ENCODE measurements around the gene LAMA3.

The LAMA3 gene

GRCh38 chr18:23897291-23897690, 208.0 kb downstream of the LAMA3 start:
- Mint-ChIP-seq H3K36me3 (ENCODE audit: low read depth) (no peaks in the 10 kb centered on the region), H3K4me3 (no peak overlapping the region), H3K27ac (no peak overlapping the region), H3K9me3 (no peaks in the 10 kb centered on the region), H3K27me3 (peaks cover 3% of the 10 kb centered on the region), H3K4me1 (ENCODE audit: low read depth) (peaks cover 9% of the 10 kb centered on the region)
- intact Hi-C loops (cut with micrococcal nuclease), result no loop called here

- Mint-ChIP-seq H3K9me3 (no peaks in the 10 kb centered on the region), H3K36me3 (ENCODE audit: low read depth) (no peaks in the 10 kb centered on the region), H3K4me1 (ENCODE audit: low read depth) (peaks cover 9% of the 10 kb centered on the region), H3K4me3 (no peak overlapping the region), H3K27me3 (peaks cover 3% of the 10 kb centered on the region), H3K27ac (no peak overlapping the region)
- intact Hi-C loops (cut with micrococcal nuclease), result no loop called here
These were observed 208.5 kb downstream of the LAMA3 start for GRCh38 chr18:23897733-23898132.

GRCh38 chr18:23900994-23901393, 211.7 kb downstream of the LAMA3 start:
- intact Hi-C loops (cut with micrococcal nuclease), result no loop called here
- no peaks in the 10 kb centered on the region for H3K36me3 Mint-ChIP-seq (ENCODE audit: low read depth)
- peaks cover 3% of the 10 kb centered on the region for H3K27me3 Mint-ChIP-seq
- H3K4me3 Mint-ChIP-seq, result no peak overlapping the region
- H3K27ac Mint-ChIP-seq, result no peak overlapping the region
- H3K9me3 Mint-ChIP-seq, result no peaks in the 10 kb centered on the region
- peaks cover 9% of the 10 kb centered on the region for H3K4me1 Mint-ChIP-seq (ENCODE audit: low read depth)

- Mint-ChIP-seq H3K36me3 (ENCODE audit: low read depth) (no peaks in the 10 kb centered on the region), H3K4me3 (no peak overlapping the region), H3K27me3 (peaks cover 3% of the 10 kb centered on the region), H3K4me1 (ENCODE audit: low read depth) (no peaks in the 10 kb centered on the region), H3K27ac (no peak overlapping the region), H3K9me3 (no peaks in the 10 kb centered on the region)
- intact Hi-C loops (cut with micrococcal nuclease), result no loop called here
These were observed 213.1 kb downstream of the LAMA3 start for GRCh38 chr18:23902396-23902795.

GRCh38 chr18:23903971-23904370, 214.7 kb downstream of the LAMA3 start:
- Mint-ChIP-seq H3K27ac (no peak overlapping the region), H3K4me1 (ENCODE audit: low read depth) (no peaks in the 10 kb centered on the region), H3K36me3 (ENCODE audit: low read depth) (no peaks in the 10 kb centered on the region), H3K27me3 (peaks cover 3% of the 10 kb centered on the region), H3K9me3 (no peaks in the 10 kb centered on the region), H3K4me3 (no peak overlapping the region)
- intact Hi-C loops (cut with micrococcal nuclease), result no loop called here

- H3K9me3 Mint-ChIP-seq, result no peaks in the 10 kb centered on the region
- no peak overlapping the region for H3K27ac Mint-ChIP-seq
- no peaks in the 10 kb centered on the region for H3K27me3 Mint-ChIP-seq
- intact Hi-C loops (cut with micrococcal nuclease), result no loop called here
- no peaks in the 10 kb centered on the region for H3K4me1 Mint-ChIP-seq (ENCODE audit: low read depth)
- no peaks in the 10 kb centered on the region for H3K36me3 Mint-ChIP-seq (ENCODE audit: low read depth)
- H3K4me3 Mint-ChIP-seq, result no peak overlapping the region
These were observed 217.4 kb downstream of the LAMA3 start for GRCh38 chr18:23906658-23907057.

GRCh38 chr18:23908827-23909226, 219.6 kb downstream of the LAMA3 start:
- intact Hi-C loops (cut with micrococcal nuclease), result no loop called here
- Mint-ChIP-seq H3K4me3 (no peak overlapping the region), H3K27me3 (no peaks in the 10 kb centered on the region), H3K9me3 (no peaks in the 10 kb centered on the region), H3K4me1 (ENCODE audit: low read depth) (no peaks in the 10 kb centered on the region), H3K27ac (no peak overlapping the region), H3K36me3 (ENCODE audit: low read depth) (no peaks in the 10 kb centered on the region)

GRCh38 chr18:23910032-23910431, 220.8 kb downstream of the LAMA3 start:
- Mint-ChIP-seq H3K36me3 (ENCODE audit: low read depth) (no peaks in the 10 kb centered on the region), H3K27me3 (no peaks in the 10 kb centered on the region), H3K27ac (no peak overlapping the region), H3K9me3 (no peaks in the 10 kb centered on the region), H3K4me1 (ENCODE audit: low read depth) (no peaks in the 10 kb centered on the region), H3K4me3 (no peak overlapping the region)
- intact Hi-C loops (cut with micrococcal nuclease), result no loop called here

GRCh38 chr18:23912356-23912755, 223.1 kb downstream of the LAMA3 start:
- Mint-ChIP-seq H3K9me3 (no peaks in the 10 kb centered on the region), H3K27me3 (no peaks in the 10 kb centered on the region), H3K4me3 (no peak overlapping the region), H3K4me1 (ENCODE audit: low read depth) (no peaks in the 10 kb centered on the region), H3K36me3 (ENCODE audit: low read depth) (no peaks in the 10 kb centered on the region), H3K27ac (no peak overlapping the region)
- intact Hi-C loops (cut with micrococcal nuclease), result no loop called here

- intact Hi-C loops (cut with micrococcal nuclease), result loop anchor here (5.0 kb wide), 1 partner anchor 419 kb away; no protein-coding TSS in a partner anchor
- peaks cover 9% of the 10 kb centered on the region for H3K27me3 Mint-ChIP-seq
- H3K27ac Mint-ChIP-seq, result no peak overlapping the region
- H3K4me3 Mint-ChIP-seq, result no peak overlapping the region
- no peaks in the 10 kb centered on the region for H3K4me1 Mint-ChIP-seq (ENCODE audit: low read depth)
- no peaks in the 10 kb centered on the region for H3K9me3 Mint-ChIP-seq
- H3K36me3 Mint-ChIP-seq (ENCODE audit: low read depth), result no peaks in the 10 kb centered on the region
These were observed 227.1 kb downstream of the LAMA3 start for GRCh38 chr18:23916338-23916737.

- H3K4me3 Mint-ChIP-seq, result no peak overlapping the region
- no peak overlapping the region for H3K27ac Mint-ChIP-seq
- no peaks in the 10 kb centered on the region for H3K4me1 Mint-ChIP-seq (ENCODE audit: low read depth)
- intact Hi-C loops (cut with micrococcal nuclease), result loop anchor here (2.0 to 5.0 kb wide), 2 partner anchors 296 to 421 kb away; no protein-coding TSS in a partner anchor
- no peaks in the 10 kb centered on the region for H3K36me3 Mint-ChIP-seq (ENCODE audit: low read depth)
- peaks cover 9% of the 10 kb centered on the region for H3K27me3 Mint-ChIP-seq
- H3K9me3 Mint-ChIP-seq, result no peaks in the 10 kb centered on the region
These were observed 229.3 kb downstream of the LAMA3 start for GRCh38 chr18:23918395-23919032.

- Mint-ChIP-seq H3K27me3 (peaks cover 9% of the 10 kb centered on the region), H3K4me1 (ENCODE audit: low read depth) (no peaks in the 10 kb centered on the region), H3K36me3 (ENCODE audit: low read depth) (no peaks in the 10 kb centered on the region), H3K27ac (no peak overlapping the region), H3K9me3 (no peaks in the 10 kb centered on the region), H3K4me3 (no peak overlapping the region)
- intact Hi-C loops (cut with micrococcal nuclease), result no loop called here
These were observed 230.8 kb downstream of the LAMA3 start for GRCh38 chr18:23920054-23920453.

- Mint-ChIP-seq H3K9me3 (no peaks in the 10 kb centered on the region), H3K4me1 (ENCODE audit: low read depth) (no peaks in the 10 kb centered on the region), H3K36me3 (ENCODE audit: low read depth) (no peaks in the 10 kb centered on the region), H3K27me3 (peaks cover 9% of the 10 kb centered on the region), H3K27ac (no peak overlapping the region), H3K4me3 (no peak overlapping the region)
- intact Hi-C loops (cut with micrococcal nuclease), result no loop called here
These were observed 232.5 kb downstream of the LAMA3 start for GRCh38 chr18:23921716-23922285.

- no peak overlapping the region for H3K4me3 Mint-ChIP-seq
- no peaks in the 10 kb centered on the region for H3K36me3 Mint-ChIP-seq (ENCODE audit: low read depth)
- no peak overlapping the region for H3K27ac Mint-ChIP-seq
- no peaks in the 10 kb centered on the region for H3K4me1 Mint-ChIP-seq (ENCODE audit: low read depth)
- no peaks in the 10 kb centered on the region for H3K9me3 Mint-ChIP-seq
- intact Hi-C loops (cut with micrococcal nuclease), result no loop called here
- peaks cover 9% of the 10 kb centered on the region for H3K27me3 Mint-ChIP-seq
These were observed 233.7 kb downstream of the LAMA3 start for GRCh38 chr18:23922939-23923338.

- H3K4me3 Mint-ChIP-seq, result no peak overlapping the region
- no peaks in the 10 kb centered on the region for H3K36me3 Mint-ChIP-seq (ENCODE audit: low read depth)
- no peak overlapping the region for H3K27ac Mint-ChIP-seq
- intact Hi-C loops (cut with micrococcal nuclease), result no loop called here
- H3K9me3 Mint-ChIP-seq, result no peaks in the 10 kb centered on the region
- H3K4me1 Mint-ChIP-seq (ENCODE audit: low read depth), result no peaks in the 10 kb centered on the region
- peaks cover 4% of the 10 kb centered on the region for H3K27me3 Mint-ChIP-seq
These were observed 235.6 kb downstream of the LAMA3 start for GRCh38 chr18:23924813-23925212.

Measured in dendritic cell treated with granulocyte-macrophage colony-stimulating factor and Interleukin-4, amounts not matched to agents 40 ng/mL and 50 ng/mL, for 4 days (primary cell).